ENCODE results near the gene DDX20. TPM values are rescaled to one million over a fixed set of nuclear protein-coding genes. Genes with fewer than 3 reads are reported as not detected.
A peak's percentile ranks its signal among the peaks of the same experiment; 100 is the strongest.

Gene DDX20
- total RNA-seq, 1 donor from 2014 or later = 13.2 TPM

GRCh38 chr1:111747282-111747734 lies 8.4 kb upstream of the DDX20 start:
- FAIRE-seq (peak; percentile 87), DNase-seq (ENCODE audit: low read depth) (peak; percentile 72)
- TF ChIP-seq CTCF (IDR thresholded peaks at IDR 0.05; ENCODE audit: insufficient read depth, low read length, severe bottlenecking) = peak; percentile 78
- Histone ChIP-seq H3K36me3 (ENCODE audit: control insufficient read depth, insufficient read depth, low read length) (no peaks in the 10 kb centered on the region), H3K4me3 (ENCODE audit: low read depth, low read length) (no peak overlapping the region), H3K27me3 (ENCODE audit: control insufficient read depth, insufficient read depth, low read length) (no peaks in the 10 kb centered on the region)

GRCh38 chr1:111747947-111748346 lies 7.8 kb upstream of the DDX20 start:
- DNase-seq (ENCODE audit: low read depth) (no peak), FAIRE-seq (no peak)
- no peak overlapping the region for H3K4me3 ChIP-seq (ENCODE audit: low read depth, low read length)
- no peak for TF ChIP-seq CTCF (IDR thresholded peaks at IDR 0.05; ENCODE audit: insufficient read depth, low read length, severe bottlenecking)
- no peaks in the 10 kb centered on the region for H3K27me3 ChIP-seq (ENCODE audit: control insufficient read depth, insufficient read depth, low read length)
- no peaks in the 10 kb centered on the region for H3K36me3 ChIP-seq (ENCODE audit: control insufficient read depth, insufficient read depth, low read length)

GRCh38 chr1:111749628-111750027 lies 6.1 kb upstream of the DDX20 start:
- TF ChIP-seq CTCF (IDR thresholded peaks at IDR 0.05; ENCODE audit: insufficient read depth, low read length, severe bottlenecking) = no peak
- H3K4me3 ChIP-seq (ENCODE audit: low read depth, low read length) = no peak overlapping the region
- no peak for DNase-seq (ENCODE audit: low read depth)
- H3K27me3 ChIP-seq (ENCODE audit: control insufficient read depth, insufficient read depth, low read length) = no peaks in the 10 kb centered on the region
- FAIRE-seq = no peak
- no peaks in the 10 kb centered on the region for H3K36me3 ChIP-seq (ENCODE audit: control insufficient read depth, insufficient read depth, low read length)

GRCh38 chr1:111750856-111751255 lies 4.8 kb upstream of the DDX20 start:
- no peak for FAIRE-seq
- TF ChIP-seq CTCF (IDR thresholded peaks at IDR 0.05; ENCODE audit: insufficient read depth, low read length, severe bottlenecking) = no peak
- Histone ChIP-seq H3K36me3 (ENCODE audit: control insufficient read depth, insufficient read depth, low read length) (no peaks in the 10 kb centered on the region), H3K27me3 (ENCODE audit: control insufficient read depth, insufficient read depth, low read length) (no peaks in the 10 kb centered on the region), H3K4me3 (ENCODE audit: low read depth, low read length) (no peak overlapping the region)
- DNase-seq (ENCODE audit: low read depth) = no peak

- H3K36me3 ChIP-seq (ENCODE audit: control insufficient read depth, insufficient read depth, low read length) = peaks cover 2% of the 10 kb centered on the region
- H3K27me3 ChIP-seq (ENCODE audit: control insufficient read depth, insufficient read depth, low read length) = no peaks in the 10 kb centered on the region
- DNase-seq (ENCODE audit: low read depth) (no peak), FAIRE-seq (no peak)
- no peak for TF ChIP-seq CTCF (IDR thresholded peaks at IDR 0.05; ENCODE audit: insufficient read depth, low read length, severe bottlenecking)
- H3K4me3 ChIP-seq (ENCODE audit: low read depth, low read length) = no peak overlapping the region
Measured at GRCh38 chr1:111751906-111752575, 3.7 kb upstream of the DDX20 start.

- FAIRE-seq (no peak), DNase-seq (ENCODE audit: low read depth) (no peak)
- Histone ChIP-seq H3K4me3 (ENCODE audit: low read depth, low read length) (peak overlapping the region; percentile 71), H3K27me3 (ENCODE audit: control insufficient read depth, insufficient read depth, low read length) (no peaks in the 10 kb centered on the region), H3K36me3 (ENCODE audit: control insufficient read depth, insufficient read depth, low read length) (peaks cover 2% of the 10 kb centered on the region)
- TF ChIP-seq CTCF (IDR thresholded peaks at IDR 0.05; ENCODE audit: insufficient read depth, low read length, severe bottlenecking) = no peak
Measured at GRCh38 chr1:111754984-111755330, 744 bp upstream of the DDX20 start.

Measured in bronchial epithelial cell (primary cell).